ENCODE results near the gene ZNF80.
A peak's percentile ranks its signal among the peaks of the same experiment; 100 is the strongest.

ZNF80 gene

GRCh38 chr3:114218578-114219185, 18.7 kb downstream of the ZNF80 start:
- no peak for DNase-seq (ENCODE audit: low read depth)

- no peak for DNase-seq (ENCODE audit: low read depth)
Measured at GRCh38 chr3:114218006-114218405, 19.4 kb downstream of the ZNF80 start.

- DNase-seq (ENCODE audit: low read depth) = no peak
Measured at GRCh38 chr3:114217266-114217665, 20.1 kb downstream of the ZNF80 start.

- no peak for DNase-seq (ENCODE audit: low read depth)
Measured at GRCh38 chr3:114216186-114216970, 21.0 kb downstream of the ZNF80 start.

GRCh38 chr3:114214542-114215341, 22.6 kb downstream of the ZNF80 start:
- no peak for DNase-seq (ENCODE audit: low read depth)

GRCh38 chr3:114213627-114214541, 23.5 kb downstream of the ZNF80 start:
- DNase-seq (ENCODE audit: low read depth) = peak; percentile 63

GRCh38 chr3:114213292-114213626, 24.1 kb downstream of the ZNF80 start:
- DNase-seq (ENCODE audit: low read depth) = no peak

GRCh38 chr3:114212646-114213045, 24.7 kb downstream of the ZNF80 start:
- no peak for DNase-seq (ENCODE audit: low read depth)

- no peak for DNase-seq (ENCODE audit: low read depth)
Measured at GRCh38 chr3:114207768-114208167, 29.6 kb downstream of the ZNF80 start.

GRCh38 chr3:114206342-114206741, 31.0 kb downstream of the ZNF80 start:
- DNase-seq (ENCODE audit: low read depth) = no peak

GRCh38 chr3:114205541-114205940, 31.8 kb downstream of the ZNF80 start:
- DNase-seq (ENCODE audit: low read depth) = no peak

- no peak for DNase-seq (ENCODE audit: low read depth)
Measured at GRCh38 chr3:114194750-114195149, 42.6 kb downstream of the ZNF80 start.

- DNase-seq (ENCODE audit: low read depth) = no peak
Measured at GRCh38 chr3:114192136-114192535, 45.2 kb downstream of the ZNF80 start.

- no peak for DNase-seq (ENCODE audit: low read depth)
Measured at GRCh38 chr3:114186501-114186900, 50.9 kb downstream of the ZNF80 start.
